Smooth muscle cell (in vitro differentiated cells): ENCODE results near the gene PLA2G4F. TPM values are rescaled to one million over a fixed set of nuclear protein-coding genes. Genes with fewer than 3 reads are reported as not detected.
A peak's percentile ranks its signal among the peaks of the same experiment; 100 is the strongest.

ENCODE experiments used
- DNase-seq: peaks from one replicate; lab custom pipeline; 2025; ENCODE audit not compliant: unreplicated experiment; lab: John Stamatoyannopoulos, UW
- H2AFZ ChIP-seq: fragments of 200-600 bp; sonication (generic); 2 replicates; pipeline ENCODE4 v1.6.0; 2016; ENCODE audit warnings: antibody characterized with exemption, low read depth, mild to moderate bottlenecking
- H3F3A ChIP-seq: fragments of 200-600 bp; sonication (generic); 2 replicates; pipeline ENCODE4 v1.6.0; 2017; ENCODE audit warnings: antibody characterized with exemption, low read depth
- H3K27ac ChIP-seq: fragments of 200-600 bp; sonication (generic); 2 replicates; pipeline ENCODE4 v1.5.1; 2016; ENCODE audit warnings: low read depth, mild to moderate bottlenecking
- H3K27me3 ChIP-seq: fragments of 200-600 bp; sonication (generic); 2 replicates; pipeline ENCODE4 v1.6.1; 2016; ENCODE audit warnings: low read depth, mild to moderate bottlenecking
- H3K36me3 ChIP-seq: fragments of 200-600 bp; sonication (generic); 2 replicates; pipeline ENCODE4 v1.5.1; 2016; ENCODE audit warnings: low read depth
- H3K4me1 ChIP-seq: fragments of 200-600 bp; sonication (generic); 2 replicates; pipeline ENCODE4 v1.5.1; 2016; ENCODE audit warnings: low read depth
- H3K4me2 ChIP-seq: fragments of 200-600 bp; sonication (generic); 2 replicates; pipeline ENCODE4 v1.6.0; 2016; ENCODE audit warnings: mild to moderate bottlenecking
- H3K4me3 ChIP-seq: fragments of 200-600 bp; sonication (generic); 2 replicates; pipeline ENCODE4 v1.5.1; 2016; ENCODE audit warnings: mild to moderate bottlenecking
- H3K79me2 ChIP-seq: fragments of 200-600 bp; sonication (generic); 2 replicates; pipeline ENCODE4 v1.6.0; 2016; ENCODE audit warnings: low read depth, mild to moderate bottlenecking
- H3K9ac ChIP-seq: fragments of 200-600 bp; sonication (generic); 2 replicates; pipeline ENCODE4 v1.6.0; 2016; ENCODE audit warnings: low read depth
- H3K9me3 ChIP-seq: fragments of 200-600 bp; sonication (generic); replicated peaks from 2 replicates; pipeline ENCODE4 v1.5.1; 2016; ENCODE audit warnings: low read depth
- H4K20me1 ChIP-seq: fragments of 200-600 bp; sonication (generic); 2 replicates; pipeline ENCODE4 v1.6.0; 2016; ENCODE audit warnings: low read depth
- WGBS: methylation state at CpG from one replicate; pipeline ENCODE4 v1.1.7; 2016; ENCODE audit warnings: low lambda C conversion rate; 5-methylcytosine and 5-hydroxymethylcytosine counted together
- polyA plus RNA-seq: library from polyadenylated mRNA; unstranded; fragments of >200 nt; fragmentation: Nextera tagmentation; extraction: Ambion mirVana; gene quantifications from 2 replicates; pipeline ENCODE4 v1.2.1, GENCODE V29; 2016
- total RNA-seq: library from RNA; depleted of rRNA; stranded (reverse); fragments of >200 nt; gene quantifications from 2 replicates; pipeline ENCODE4 v1.2.3, GENCODE V29; 2014
- TF ChIP-seq, protein P1 (sequence below): fragments of 200-600 bp; sonication (generic); IDR thresholded peaks from 2 replicates; pipeline ENCODE4 v1.5.1; 2017; ENCODE audit warnings: borderline replicate concordance, mild to moderate bottlenecking, antibody characterized with exemption; ENCODE audit not compliant: insufficient read depth, poor library complexity, severe bottlenecking

PLA2G4F gene, protein sequence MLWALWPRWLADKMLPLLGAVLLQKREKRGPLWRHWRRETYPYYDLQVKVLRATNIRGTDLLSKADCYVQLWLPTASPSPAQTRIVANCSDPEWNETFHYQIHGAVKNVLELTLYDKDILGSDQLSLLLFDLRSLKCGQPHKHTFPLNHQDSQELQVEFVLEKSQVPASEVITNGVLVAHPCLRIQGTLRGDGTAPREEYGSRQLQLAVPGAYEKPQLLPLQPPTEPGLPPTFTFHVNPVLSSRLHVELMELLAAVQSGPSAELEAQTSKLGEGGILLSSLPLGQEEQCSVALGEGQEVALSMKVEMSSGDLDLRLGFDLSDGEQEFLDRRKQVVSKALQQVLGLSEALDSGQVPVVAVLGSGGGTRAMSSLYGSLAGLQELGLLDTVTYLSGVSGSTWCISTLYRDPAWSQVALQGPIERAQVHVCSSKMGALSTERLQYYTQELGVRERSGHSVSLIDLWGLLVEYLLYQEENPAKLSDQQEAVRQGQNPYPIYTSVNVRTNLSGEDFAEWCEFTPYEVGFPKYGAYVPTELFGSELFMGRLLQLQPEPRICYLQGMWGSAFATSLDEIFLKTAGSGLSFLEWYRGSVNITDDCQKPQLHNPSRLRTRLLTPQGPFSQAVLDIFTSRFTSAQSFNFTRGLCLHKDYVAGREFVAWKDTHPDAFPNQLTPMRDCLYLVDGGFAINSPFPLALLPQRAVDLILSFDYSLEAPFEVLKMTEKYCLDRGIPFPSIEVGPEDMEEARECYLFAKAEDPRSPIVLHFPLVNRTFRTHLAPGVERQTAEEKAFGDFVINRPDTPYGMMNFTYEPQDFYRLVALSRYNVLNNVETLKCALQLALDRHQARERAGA
- total RNA-seq (1.3 and 2.4 TPM in 2 replicates), polyA plus RNA-seq (0.46 and 1.5 TPM in 2 replicates)

DNA sequence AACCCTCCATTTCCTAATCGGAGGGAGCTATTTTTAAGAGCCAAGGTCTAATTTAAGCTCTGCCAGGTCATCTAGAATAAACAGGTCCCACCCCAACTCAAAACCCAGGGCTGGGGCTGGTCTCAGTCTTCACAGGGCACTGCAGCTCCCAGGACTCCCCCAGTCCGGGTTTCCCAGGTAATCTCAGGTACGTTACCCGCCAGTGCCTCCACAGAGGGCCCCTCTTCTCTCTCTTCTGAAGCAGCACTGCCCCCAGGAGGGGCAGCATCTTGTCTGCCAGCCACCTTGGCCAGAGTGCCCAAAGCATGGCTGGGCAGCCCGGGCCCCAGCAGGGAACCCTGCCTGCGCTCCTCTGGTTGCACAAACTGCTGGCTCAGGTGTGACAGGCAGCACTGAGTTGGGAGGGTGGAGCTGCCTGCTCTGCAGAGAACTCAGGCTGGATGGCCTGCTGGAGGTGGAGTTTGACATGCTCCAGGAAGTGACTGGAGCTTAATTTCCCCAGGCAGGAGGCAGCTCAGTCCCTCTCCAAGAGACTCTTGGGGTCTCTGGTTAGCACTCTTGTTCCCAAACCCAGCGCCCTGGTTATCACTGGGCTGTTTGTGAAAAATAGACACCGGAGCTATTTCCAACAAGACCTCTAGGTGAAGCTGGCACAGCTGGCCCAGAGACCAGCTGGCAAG, at the start of gene PLA2G4F:
Gene PLA2G4F (minus strand): TSS at position 394 of the 680 bp plus-strand sequence. CDS start 87 bp downstream, at position 307.
- no peaks in the 10 kb centered on the region for H3K9me3 ChIP-seq
- H3K9ac ChIP-seq: no peak within 1 kb of the TSS
- no peaks in the 10 kb centered on the region for H4K20me1 ChIP-seq
- H3K27me3 ChIP-seq: no peaks in the 10 kb centered on the region
- no peak within 1 kb of the TSS for H2AFZ ChIP-seq
- peaks cover 6% of the 10 kb centered on the region for H3K36me3 ChIP-seq
- H3K4me2 ChIP-seq: no peak within 1 kb of the TSS
- H3F3A ChIP-seq: peaks cover 5% of the 10 kb centered on the region
- no peak for DNase-seq
- H3K79me2 ChIP-seq: no peaks in the 10 kb centered on the region
- H3K4me1 ChIP-seq: no peaks in the 10 kb centered on the region
- no peak within 1 kb of the TSS for H3K27ac ChIP-seq
- WGBS: 82% methylated on average over 8 of the region's 8 CpGs
- TF ChIP-seq, protein P1, sequence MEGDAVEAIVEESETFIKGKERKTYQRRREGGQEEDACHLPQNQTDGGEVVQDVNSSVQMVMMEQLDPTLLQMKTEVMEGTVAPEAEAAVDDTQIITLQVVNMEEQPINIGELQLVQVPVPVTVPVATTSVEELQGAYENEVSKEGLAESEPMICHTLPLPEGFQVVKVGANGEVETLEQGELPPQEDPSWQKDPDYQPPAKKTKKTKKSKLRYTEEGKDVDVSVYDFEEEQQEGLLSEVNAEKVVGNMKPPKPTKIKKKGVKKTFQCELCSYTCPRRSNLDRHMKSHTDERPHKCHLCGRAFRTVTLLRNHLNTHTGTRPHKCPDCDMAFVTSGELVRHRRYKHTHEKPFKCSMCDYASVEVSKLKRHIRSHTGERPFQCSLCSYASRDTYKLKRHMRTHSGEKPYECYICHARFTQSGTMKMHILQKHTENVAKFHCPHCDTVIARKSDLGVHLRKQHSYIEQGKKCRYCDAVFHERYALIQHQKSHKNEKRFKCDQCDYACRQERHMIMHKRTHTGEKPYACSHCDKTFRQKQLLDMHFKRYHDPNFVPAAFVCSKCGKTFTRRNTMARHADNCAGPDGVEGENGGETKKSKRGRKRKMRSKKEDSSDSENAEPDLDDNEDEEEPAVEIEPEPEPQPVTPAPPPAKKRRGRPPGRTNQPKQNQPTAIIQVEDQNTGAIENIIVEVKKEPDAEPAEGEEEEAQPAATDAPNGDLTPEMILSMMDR: no peak
- peak within 1 kb of the TSS; percentile 16 for H3K4me3 ChIP-seq

DNA sequence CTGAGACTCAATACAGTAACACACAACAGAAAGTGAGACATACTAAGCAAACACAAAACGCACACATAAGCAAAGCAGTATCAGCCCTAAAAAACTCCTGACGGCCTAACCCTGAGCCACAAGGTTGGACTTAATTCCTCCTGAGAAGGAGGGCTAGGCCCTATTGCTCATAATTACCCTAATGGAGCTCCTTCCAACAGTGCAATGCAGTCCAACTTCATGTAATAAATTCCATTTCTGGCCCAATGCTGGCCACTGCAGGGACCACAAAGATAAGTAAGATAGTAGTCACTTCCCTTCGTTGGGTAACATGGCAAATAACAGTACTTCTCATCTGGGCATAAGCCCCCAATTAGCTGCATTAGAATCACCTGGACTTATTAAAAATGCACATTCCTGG, 47.5 kb upstream of the PLA2G4F start:
- DNase-seq: no peak
- H3K79me2 ChIP-seq: peaks cover 65% of the 10 kb centered on the region
- TF ChIP-seq, protein P1: no peak

DNA sequence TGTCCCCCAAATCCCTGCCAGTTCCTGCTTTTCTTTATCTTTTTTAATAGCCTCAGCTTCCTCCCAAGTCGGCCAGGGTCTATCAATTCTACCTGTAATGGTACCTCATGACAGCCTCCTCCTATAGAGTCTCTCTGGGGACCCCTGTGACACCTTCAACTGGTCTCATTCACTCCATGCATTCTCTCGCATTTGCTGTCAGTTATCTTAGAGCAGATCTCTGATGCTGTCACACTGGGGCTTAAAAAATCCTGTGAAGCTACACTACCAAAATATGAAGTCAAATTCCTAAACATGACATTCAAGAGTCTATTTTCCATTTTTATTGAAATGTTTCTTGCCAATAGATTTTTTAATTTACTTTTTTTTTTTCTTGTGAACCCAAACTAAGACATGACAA, 46.2 kb upstream of the PLA2G4F start:
- no peak overlapping the region for H3K27ac ChIP-seq
- WGBS: 82% methylated on average over 2 of the region's 2 CpGs

More for the DNA sequence above, 47.5 kb upstream of the PLA2G4F start:
- Histone ChIP-seq H3K27me3 (no peaks in the 10 kb centered on the region), H3K4me2 (no peak overlapping the region), H3F3A (peaks cover 6% of the 10 kb centered on the region), H3K4me1 (peaks cover 11% of the 10 kb centered on the region), H3K9me3 (no peaks in the 10 kb centered on the region), H4K20me1 (peaks cover 58% of the 10 kb centered on the region), H3K9ac (no peak overlapping the region), H2AFZ (no peak overlapping the region), H3K36me3 (peaks cover 4% of the 10 kb centered on the region), H3K4me3 (no peak overlapping the region), H3K27ac (no peak overlapping the region)
- 98% methylated on average over 3 of the region's 3 CpGs for WGBS

More for the DNA sequence above, 46.2 kb upstream of the PLA2G4F start:
- Histone ChIP-seq H4K20me1 (peaks cover 58% of the 10 kb centered on the region), H2AFZ (no peak overlapping the region), H3F3A (no peaks in the 10 kb centered on the region), H3K9ac (no peak overlapping the region), H3K9me3 (no peaks in the 10 kb centered on the region), H3K4me3 (no peak overlapping the region), H3K79me2 (peaks cover 62% of the 10 kb centered on the region), H3K27me3 (no peaks in the 10 kb centered on the region), H3K36me3 (peaks cover 4% of the 10 kb centered on the region), H3K4me1 (peaks cover 7% of the 10 kb centered on the region), H3K4me2 (no peak overlapping the region)
- TF ChIP-seq, protein P1: no peak
- no peak for DNase-seq
